GM19372 (cell line): ENCODE results near the gene ALDH1L1.

Source experiments
- ATAC-seq: cut with Tn5 transposase; IDR thresholded peaks from one replicate; pipeline ENCODE4 v1.9.1; 2021; ENCODE audit warnings: mild to moderate bottlenecking, low read depth, moderate library complexity; ENCODE audit not compliant: unreplicated experiment

Gene ALDH1L1

GRCh38 chr3:126180477-126181397, at the start of gene ALDH1L1:
TSS of gene ALDH1L1 (minus strand) at chr3:126180586. CDS start at chr3:126160979, 19,607 bp downstream.
- ATAC-seq = no peak

GRCh38 chr3:126226374-126226773, 46.0 kb upstream of the ALDH1L1 start:
- no peak for ATAC-seq

GRCh38 chr3:126216416-126216815, 36.0 kb upstream of the ALDH1L1 start:
- no peak for ATAC-seq

- no peak for ATAC-seq
Measured at GRCh38 chr3:126213379-126214028, 33.1 kb upstream of the ALDH1L1 start.

GRCh38 chr3:126212620-126213378, 32.4 kb upstream of the ALDH1L1 start:
- no peak for ATAC-seq

GRCh38 chr3:126212250-126212619, 31.8 kb upstream of the ALDH1L1 start:
- ATAC-seq = no peak

GRCh38 chr3:126211569-126211968, 31.2 kb upstream of the ALDH1L1 start:
- no peak for ATAC-seq

GRCh38 chr3:126210606-126211005, 30.2 kb upstream of the ALDH1L1 start:
- ATAC-seq = no peak

GRCh38 chr3:126209741-126210140, 29.4 kb upstream of the ALDH1L1 start:
- no peak for ATAC-seq

GRCh38 chr3:126208606-126209256, 28.3 kb upstream of the ALDH1L1 start:
- ATAC-seq = no peak

GRCh38 chr3:126208182-126208581, 27.8 kb upstream of the ALDH1L1 start:
- ATAC-seq = no peak

GRCh38 chr3:126207166-126207565, 26.8 kb upstream of the ALDH1L1 start:
- no peak for ATAC-seq

GRCh38 chr3:126205717-126206655, 25.6 kb upstream of the ALDH1L1 start:
- no peak for ATAC-seq

GRCh38 chr3:126202680-126203079, 22.3 kb upstream of the ALDH1L1 start:
- no peak for ATAC-seq

GRCh38 chr3:126202276-126202675, 21.9 kb upstream of the ALDH1L1 start:
- ATAC-seq = no peak

- ATAC-seq = no peak
Measured at GRCh38 chr3:126201168-126201567, 20.8 kb upstream of the ALDH1L1 start.

- no peak for ATAC-seq
Measured at GRCh38 chr3:126200534-126200933, 20.1 kb upstream of the ALDH1L1 start.

GRCh38 chr3:126199256-126199655, 18.9 kb upstream of the ALDH1L1 start:
- ATAC-seq = no peak

- ATAC-seq = no peak
Measured at GRCh38 chr3:126197854-126198584, 17.6 kb upstream of the ALDH1L1 start.
